Right lobe of liver (tissue), 6 donors: ENCODE measurements around the gene TBPL1. TPM values are rescaled to one million over a fixed set of nuclear protein-coding genes. Genes with fewer than 3 reads are reported as not detected.

Experiments used
- ATAC-seq, 4 donors: fragments of 200-7000 bp; cut with Tn5 transposase; one replicate each; pipeline ENCODE4 v1.9.1; 2020; ENCODE audit warnings: mild to moderate bottlenecking in 4 of 4, moderate library complexity in 4 of 4
- DNase-seq, 3 donors: peaks; one replicate each; pipeline ENCODE4 v3.0.0-alpha.2; 2020
- H3K27ac ChIP-seq, 3 donors: fragments of 200-600 bp; one replicate each; pipeline ENCODE4 v1.8.0; 2022
- H3K27me3 ChIP-seq, 2 donors: fragments of 200-600 bp; one replicate each; pipeline ENCODE4 v1.8.0; 2022
- H3K36me3 ChIP-seq, 4 donors: fragments of 200-600 bp; sonication (generic) in 1 of 4; one replicate each; pipeline versions ENCODE4 v1.5.1 to v1.8.0; 2017 to 2022; ENCODE audit warnings: control low read depth in 1 of 4
- H3K4me1 ChIP-seq, 4 donors: fragments of 200-600 bp; sonication (generic) in 1 of 4; one replicate each; pipeline versions ENCODE4 v1.5.1 to v1.8.0; 2017 to 2022; ENCODE audit warnings: control low read depth in 1 of 4
- H3K4me3 ChIP-seq, 3 donors: fragments of 200-600 bp; one replicate each; pipeline ENCODE4 v1.8.0; 2022
- H3K9me3 ChIP-seq, 4 donors: fragments of 200-600 bp; sonication (generic) in 1 of 4; one replicate each; pipeline versions ENCODE4 v1.5.1 to v1.8.0; 2017 to 2022; ENCODE audit warnings: control low read depth in 1 of 4
- POLR2A ChIP-seq: fragments of 450-650 bp; IDR thresholded peaks from one replicate; pipeline ENCODE4 v1.6.1; 2017; ENCODE audit warnings: antibody characterized with exemption, mild to moderate bottlenecking
- WGBS: methylation state at CpG from one replicate; pipeline ENCODE4 v1.1.6; 2018; ENCODE audit warnings: low coverage, low lambda C conversion rate; ENCODE audit not compliant: insufficient coverage; ENCODE audit errors: missing lambda C conversion rate; 5-methylcytosine and 5-hydroxymethylcytosine counted together
- intact Hi-C, 2 donors: fragments of 100-400 bp; cut with DNase I; formaldehyde crosslinking; loops; one replicate each; pipeline versions ENCODE4 v1.11.2 to v1.14.1; 2022
- total RNA-seq, 6 experiments: library from RNA; depleted of rRNA in 2 of 6; stranded (reverse); fragments of >200 nt in 2 of 6; fragmentation: NEBNext Ultra II Directional in 3 of 6; extraction: Animal tissue kit (Norgen Biotek cat#: 25700) in 3 of 6; gene quantifications; one replicate each; pipeline versions ENCODE4 v1.1.0 to v1.2.4, GENCODE V29; 2016 to 2023
- TF ChIP-seq, protein P1 (sequence below), 4 donors: fragments of 200-600 bp in 3 of 4; fragments of 450-650 bp in 1 of 4; IDR thresholded peaks; one replicate each; pipeline versions ENCODE4 v1.5.1 to v1.8.0; 2016 to 2022; ENCODE audit warnings: antibody characterized with exemption in 4 of 4, mild to moderate bottlenecking in 2 of 4
- donor health status: DM: no; HTN: yes; CAD: no.
- donor health status: DM: no; HTN: no; CAD: no.
- donor health status: DM: no; HTN: no; CAD: no.
- donor health status: DM: no; HTN: yes; CAD: no.
- donor health status: DM: no; HTN: yes; CAD: no.

TBPL1 gene
- total RNA-seq, 6 experiments from 2014 or later, result 6.0 to 11.5 (median 9.4) TPM

DNA sequence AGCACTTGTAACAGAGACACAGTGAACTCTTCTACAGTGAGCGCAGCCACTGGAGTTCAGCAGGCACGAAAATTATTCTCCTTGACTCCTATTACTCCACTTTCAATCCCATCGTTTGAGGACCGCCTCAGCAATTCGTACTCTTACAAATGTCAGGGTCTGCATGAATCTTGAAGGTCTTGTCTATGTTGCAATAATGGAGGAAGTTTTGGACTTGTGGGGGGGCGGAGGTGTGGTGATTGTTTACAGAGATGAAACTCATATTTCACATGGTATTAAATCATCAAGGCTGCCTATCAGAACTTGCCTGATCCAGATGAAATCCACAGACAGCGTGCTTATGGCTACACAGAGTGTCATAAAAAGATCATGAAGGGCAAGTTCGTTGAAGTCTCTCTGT, 57.4 kb downstream of the TBPL1 start:
- H3K4me1 ChIP-seq, result peaks cover 0 to 6% (median 0%) of the 10 kb centered on the region in 4 donors
- ATAC-seq (no peak), DNase-seq (no peak)
- H3K9me3 ChIP-seq, result no peaks in the 10 kb centered on the region
- intact Hi-C loops, result no loop called here
- TF ChIP-seq, protein P1, sequence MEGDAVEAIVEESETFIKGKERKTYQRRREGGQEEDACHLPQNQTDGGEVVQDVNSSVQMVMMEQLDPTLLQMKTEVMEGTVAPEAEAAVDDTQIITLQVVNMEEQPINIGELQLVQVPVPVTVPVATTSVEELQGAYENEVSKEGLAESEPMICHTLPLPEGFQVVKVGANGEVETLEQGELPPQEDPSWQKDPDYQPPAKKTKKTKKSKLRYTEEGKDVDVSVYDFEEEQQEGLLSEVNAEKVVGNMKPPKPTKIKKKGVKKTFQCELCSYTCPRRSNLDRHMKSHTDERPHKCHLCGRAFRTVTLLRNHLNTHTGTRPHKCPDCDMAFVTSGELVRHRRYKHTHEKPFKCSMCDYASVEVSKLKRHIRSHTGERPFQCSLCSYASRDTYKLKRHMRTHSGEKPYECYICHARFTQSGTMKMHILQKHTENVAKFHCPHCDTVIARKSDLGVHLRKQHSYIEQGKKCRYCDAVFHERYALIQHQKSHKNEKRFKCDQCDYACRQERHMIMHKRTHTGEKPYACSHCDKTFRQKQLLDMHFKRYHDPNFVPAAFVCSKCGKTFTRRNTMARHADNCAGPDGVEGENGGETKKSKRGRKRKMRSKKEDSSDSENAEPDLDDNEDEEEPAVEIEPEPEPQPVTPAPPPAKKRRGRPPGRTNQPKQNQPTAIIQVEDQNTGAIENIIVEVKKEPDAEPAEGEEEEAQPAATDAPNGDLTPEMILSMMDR (IDR thresholded peaks at IDR 0.05), result no peak
- TF ChIP-seq POLR2A, result no peak
- H3K27ac ChIP-seq, result no peak overlapping the region
- 86% methylated on average over 1 of the region's 8 CpGs for WGBS
- no peaks in the 10 kb centered on the region for H3K27me3 ChIP-seq
- no peaks in the 10 kb centered on the region for H3K36me3 ChIP-seq
- no peak overlapping the region for H3K4me3 ChIP-seq

DNA sequence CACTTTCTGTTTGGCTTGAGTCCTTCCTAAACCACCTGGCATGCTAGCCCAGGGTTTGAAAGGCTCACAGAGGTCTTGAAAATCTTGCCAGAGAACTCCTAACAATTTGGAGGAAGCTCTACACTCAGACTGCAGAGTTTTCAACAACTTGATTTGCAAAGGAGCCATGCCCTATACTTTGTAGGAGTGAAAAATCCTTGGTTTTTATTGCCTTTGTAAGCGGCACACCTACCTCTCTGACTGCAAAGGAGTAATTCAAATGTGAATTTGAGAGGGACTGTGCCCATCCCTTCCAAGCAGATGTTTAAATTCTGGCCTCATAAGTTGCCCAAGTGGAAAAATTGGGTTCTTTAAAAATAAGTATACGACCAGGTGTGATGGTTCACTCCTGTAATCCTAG, 58.0 kb downstream of the TBPL1 start:
- intact Hi-C loops, result no loop called here
- 83% methylated on average over 2 of the region's 2 CpGs for WGBS
- no peak for ATAC-seq

DNA sequence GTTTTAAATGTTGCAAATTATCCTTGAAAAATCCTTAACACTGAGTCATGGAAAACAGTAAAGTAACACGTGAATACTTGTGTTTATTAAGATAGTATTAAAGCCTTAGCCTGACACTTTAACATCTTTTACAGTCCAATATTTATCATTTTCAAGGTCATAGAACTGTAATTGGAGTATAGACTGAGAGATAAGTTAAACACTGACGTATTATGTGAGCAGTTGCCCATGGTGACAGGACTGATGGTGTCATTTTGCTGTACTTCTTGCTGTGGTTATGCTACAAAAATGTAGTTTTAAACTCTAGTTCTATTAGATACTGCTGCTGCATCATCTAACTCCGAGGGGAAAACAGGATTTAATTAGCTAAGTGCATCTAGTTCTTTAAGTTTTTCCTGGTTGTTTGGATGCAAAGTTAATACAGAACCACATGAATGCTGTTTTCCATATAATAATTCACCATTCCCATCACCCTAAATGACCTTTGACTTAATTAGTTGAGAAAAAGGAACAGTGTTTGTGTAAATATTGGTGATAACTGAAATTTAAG, 61.6 kb downstream of the TBPL1 start:
- H3K9me3 ChIP-seq, result no peaks in the 10 kb centered on the region
- intact Hi-C loops, result no loop called here
- no peak overlapping the region for H3K4me3 ChIP-seq
- H3K36me3 ChIP-seq, result no peaks in the 10 kb centered on the region
- TF ChIP-seq, protein P1 (IDR thresholded peaks at IDR 0.05), result no peak
- TF ChIP-seq POLR2A, result no peak
- H3K27me3 ChIP-seq, result no peaks in the 10 kb centered on the region
- no peak for DNase-seq
- WGBS, result 52% methylated on average over 3 of the region's 3 CpGs
- no peak overlapping the region for H3K27ac ChIP-seq
- no peaks in the 10 kb centered on the region for H3K4me1 ChIP-seq
- ATAC-seq, result no peak

More for the DNA sequence above, 58.0 kb downstream of the TBPL1 start:
- Histone ChIP-seq H3K9me3 (no peaks in the 10 kb centered on the region), H3K4me3 (no peak overlapping the region), H3K36me3 (no peaks in the 10 kb centered on the region), H3K27me3 (no peaks in the 10 kb centered on the region), H3K4me1 (peaks cover 0 to 6% (median 0%) of the 10 kb centered on the region in 4 donors), H3K27ac (no peak overlapping the region)
- no peak for DNase-seq
- TF ChIP-seq POLR2A, result no peak
- TF ChIP-seq, protein P1 (IDR thresholded peaks at IDR 0.05), result no peak

DNA sequence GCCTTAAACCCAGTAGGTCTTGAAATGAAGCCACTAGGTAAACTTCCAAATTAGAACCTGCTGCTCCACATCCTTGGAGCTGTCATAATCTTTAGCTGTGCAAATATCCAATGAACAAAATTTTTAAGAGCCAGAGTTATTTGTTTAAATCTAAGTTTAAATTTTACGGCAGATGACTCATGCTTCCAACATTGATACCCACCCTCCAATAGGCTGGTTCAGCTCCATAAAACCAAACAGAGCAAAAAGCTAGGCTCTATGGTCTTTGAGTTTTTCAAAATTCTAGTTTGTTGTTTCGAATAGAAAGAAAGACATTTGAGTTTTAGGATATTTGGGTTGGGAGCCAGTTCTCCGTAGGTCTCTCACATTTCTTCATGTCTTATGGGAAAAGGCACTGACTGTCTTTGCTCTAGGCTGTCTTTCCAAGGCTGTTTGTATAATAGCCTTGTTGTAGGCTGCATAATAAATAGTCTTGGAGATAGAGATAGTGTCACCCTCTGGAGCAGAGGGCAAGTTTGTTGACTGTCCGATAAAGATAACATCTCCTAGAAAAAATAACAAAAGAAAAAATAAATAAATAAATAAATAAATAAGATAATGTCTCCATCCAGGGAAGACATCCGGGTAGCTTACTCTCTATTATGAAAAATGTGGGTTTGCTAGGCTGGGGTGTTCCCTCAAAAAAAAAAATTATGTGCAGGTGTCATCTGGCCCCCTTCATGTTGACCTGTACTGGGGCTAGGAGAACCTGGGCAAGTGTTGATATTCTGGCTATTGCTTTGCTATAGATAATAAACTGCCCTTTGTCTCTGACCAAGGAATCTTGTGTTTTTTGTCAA, 62.9 kb downstream of the TBPL1 start:
- ATAC-seq, result no peak

More for the DNA sequence above, 62.9 kb downstream of the TBPL1 start:
- Histone ChIP-seq H3K9me3 (no peaks in the 10 kb centered on the region), H3K36me3 (no peaks in the 10 kb centered on the region), H3K27ac (no peak overlapping the region), H3K27me3 (no peaks in the 10 kb centered on the region), H3K4me1 (no peaks in the 10 kb centered on the region), H3K4me3 (no peak overlapping the region)
- WGBS, result 76% methylated on average over 5 of the region's 5 CpGs
- TF ChIP-seq POLR2A, result no peak
- TF ChIP-seq, protein P1 (IDR thresholded peaks at IDR 0.05), result no peak
- DNase-seq, result no peak
- intact Hi-C loops, result no loop called here
